ENCODE measurements around the gene SYNE2.

- TF ChIP-seq CBFB (CRISPR knock-in tag; IDR thresholded peaks at IDR 0.05; ENCODE audit: low read depth) (no peak), SP1 (CRISPR knock-in tag; conservative IDR thresholded peaks at IDR 0.05) (no peak), FOXK1 (CRISPR knock-in tag; IDR thresholded peaks at IDR 0.05) (no peak), STAT6 (CRISPR knock-in tag; conservative IDR thresholded peaks at IDR 0.05; ENCODE audit: low read depth) (no peak), CTCF (IDR thresholded peaks at IDR 0.05) (no peak), MYBL2 (CRISPR knock-in tag; IDR thresholded peaks at IDR 0.05) (no peak), MAX (CRISPR knock-in tag; IDR thresholded peaks at IDR 0.05) (no peak), PREB (CRISPR knock-in tag; IDR thresholded peaks at IDR 0.05; ENCODE audit: borderline replicate concordance) (no peak), TEAD4 (CRISPR knock-in tag; IDR thresholded peaks at IDR 0.05) (no peak)
- TF ChIP-seq, protein P1, sequence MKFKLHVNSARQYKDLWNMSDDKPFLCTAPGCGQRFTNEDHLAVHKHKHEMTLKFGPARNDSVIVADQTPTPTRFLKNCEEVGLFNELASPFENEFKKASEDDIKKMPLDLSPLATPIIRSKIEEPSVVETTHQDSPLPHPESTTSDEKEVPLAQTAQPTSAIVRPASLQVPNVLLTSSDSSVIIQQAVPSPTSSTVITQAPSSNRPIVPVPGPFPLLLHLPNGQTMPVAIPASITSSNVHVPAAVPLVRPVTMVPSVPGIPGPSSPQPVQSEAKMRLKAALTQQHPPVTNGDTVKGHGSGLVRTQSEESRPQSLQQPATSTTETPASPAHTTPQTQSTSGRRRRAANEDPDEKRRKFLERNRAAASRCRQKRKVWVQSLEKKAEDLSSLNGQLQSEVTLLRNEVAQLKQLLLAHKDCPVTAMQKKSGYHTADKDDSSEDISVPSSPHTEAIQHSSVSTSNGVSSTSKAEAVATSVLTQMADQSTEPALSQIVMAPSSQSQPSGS (CRISPR knock-in tag; IDR thresholded peaks at IDR 0.05; ENCODE audit: borderline replicate concordance, low read depth), result no peak
- TF ChIP-seq, protein P2, sequence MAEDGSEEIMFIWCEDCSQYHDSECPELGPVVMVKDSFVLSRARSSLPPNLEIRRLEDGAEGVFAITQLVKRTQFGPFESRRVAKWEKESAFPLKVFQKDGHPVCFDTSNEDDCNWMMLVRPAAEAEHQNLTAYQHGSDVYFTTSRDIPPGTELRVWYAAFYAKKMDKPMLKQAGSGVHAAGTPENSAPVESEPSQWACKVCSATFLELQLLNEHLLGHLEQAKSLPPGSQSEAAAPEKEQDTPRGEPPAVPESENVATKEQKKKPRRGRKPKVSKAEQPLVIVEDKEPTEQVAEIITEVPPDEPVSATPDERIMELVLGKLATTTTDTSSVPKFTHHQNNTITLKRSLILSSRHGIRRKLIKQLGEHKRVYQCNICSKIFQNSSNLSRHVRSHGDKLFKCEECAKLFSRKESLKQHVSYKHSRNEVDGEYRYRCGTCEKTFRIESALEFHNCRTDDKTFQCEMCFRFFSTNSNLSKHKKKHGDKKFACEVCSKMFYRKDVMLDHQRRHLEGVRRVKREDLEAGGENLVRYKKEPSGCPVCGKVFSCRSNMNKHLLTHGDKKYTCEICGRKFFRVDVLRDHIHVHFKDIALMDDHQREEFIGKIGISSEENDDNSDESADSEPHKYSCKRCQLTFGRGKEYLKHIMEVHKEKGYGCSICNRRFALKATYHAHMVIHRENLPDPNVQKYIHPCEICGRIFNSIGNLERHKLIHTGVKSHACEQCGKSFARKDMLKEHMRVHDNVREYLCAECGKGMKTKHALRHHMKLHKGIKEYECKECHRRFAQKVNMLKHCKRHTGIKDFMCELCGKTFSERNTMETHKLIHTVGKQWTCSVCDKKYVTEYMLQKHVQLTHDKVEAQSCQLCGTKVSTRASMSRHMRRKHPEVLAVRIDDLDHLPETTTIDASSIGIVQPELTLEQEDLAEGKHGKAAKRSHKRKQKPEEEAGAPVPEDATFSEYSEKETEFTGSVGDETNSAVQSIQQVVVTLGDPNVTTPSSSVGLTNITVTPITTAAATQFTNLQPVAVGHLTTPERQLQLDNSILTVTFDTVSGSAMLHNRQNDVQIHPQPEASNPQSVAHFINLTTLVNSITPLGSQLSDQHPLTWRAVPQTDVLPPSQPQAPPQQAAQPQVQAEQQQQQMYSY (CRISPR knock-in tag; IDR thresholded peaks at IDR 0.05), result no peak
- TF ChIP-seq, protein P3, sequence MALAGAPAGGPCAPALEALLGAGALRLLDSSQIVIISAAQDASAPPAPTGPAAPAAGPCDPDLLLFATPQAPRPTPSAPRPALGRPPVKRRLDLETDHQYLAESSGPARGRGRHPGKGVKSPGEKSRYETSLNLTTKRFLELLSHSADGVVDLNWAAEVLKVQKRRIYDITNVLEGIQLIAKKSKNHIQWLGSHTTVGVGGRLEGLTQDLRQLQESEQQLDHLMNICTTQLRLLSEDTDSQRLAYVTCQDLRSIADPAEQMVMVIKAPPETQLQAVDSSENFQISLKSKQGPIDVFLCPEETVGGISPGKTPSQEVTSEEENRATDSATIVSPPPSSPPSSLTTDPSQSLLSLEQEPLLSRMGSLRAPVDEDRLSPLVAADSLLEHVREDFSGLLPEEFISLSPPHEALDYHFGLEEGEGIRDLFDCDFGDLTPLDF (CRISPR knock-in tag; IDR thresholded peaks at IDR 0.05), result no peak
- TF ChIP-seq, protein P4, sequence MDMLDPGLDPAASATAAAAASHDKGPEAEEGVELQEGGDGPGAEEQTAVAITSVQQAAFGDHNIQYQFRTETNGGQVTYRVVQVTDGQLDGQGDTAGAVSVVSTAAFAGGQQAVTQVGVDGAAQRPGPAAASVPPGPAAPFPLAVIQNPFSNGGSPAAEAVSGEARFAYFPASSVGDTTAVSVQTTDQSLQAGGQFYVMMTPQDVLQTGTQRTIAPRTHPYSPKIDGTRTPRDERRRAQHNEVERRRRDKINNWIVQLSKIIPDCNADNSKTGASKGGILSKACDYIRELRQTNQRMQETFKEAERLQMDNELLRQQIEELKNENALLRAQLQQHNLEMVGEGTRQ (CRISPR knock-in tag; IDR thresholded peaks at IDR 0.05), result no peak
Observed at GRCh38 chr14:64255756-64256155, 403.0 kb downstream of the SYNE2 start.
